GM12873 (cell line): ENCODE data around the gene CDH13.

Source experiments
- CTCF ChIP-seq: IDR thresholded peaks from 2 replicates; pipeline ENCODE4 v1.5.1; 2012; ENCODE audit warnings: low read depth, mild to moderate bottlenecking, moderate library complexity, low read length, control low read depth; ENCODE audit not compliant: insufficient read depth; ENCODE audit errors: missing control alignments

CDH13 gene

GRCh38 chr16:83113317-83113716 lies 486.5 kb downstream of the CDH13 start:
- peak; percentile 42 for TF ChIP-seq CTCF

DNA sequence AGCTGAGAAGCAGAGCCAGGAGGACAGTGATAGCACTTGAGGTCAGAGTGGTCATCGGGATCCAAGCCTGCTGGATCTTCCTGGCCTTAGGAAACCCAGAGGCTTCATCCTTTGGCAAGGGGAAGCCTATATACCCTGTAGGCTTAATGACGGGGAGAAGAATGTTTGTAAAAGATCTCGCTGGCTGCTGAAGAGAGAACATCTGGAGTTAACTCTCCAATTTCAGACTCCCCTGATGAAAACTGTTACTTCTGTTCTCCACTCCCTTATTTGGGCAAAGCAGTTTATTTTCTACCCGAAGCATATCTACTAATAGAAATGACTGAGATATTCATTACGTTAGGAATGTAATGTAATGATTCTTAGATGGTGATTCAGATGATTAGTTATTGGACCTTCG lies 487.0 kb downstream of the CDH13 start:
- no peak for TF ChIP-seq CTCF

DNA sequence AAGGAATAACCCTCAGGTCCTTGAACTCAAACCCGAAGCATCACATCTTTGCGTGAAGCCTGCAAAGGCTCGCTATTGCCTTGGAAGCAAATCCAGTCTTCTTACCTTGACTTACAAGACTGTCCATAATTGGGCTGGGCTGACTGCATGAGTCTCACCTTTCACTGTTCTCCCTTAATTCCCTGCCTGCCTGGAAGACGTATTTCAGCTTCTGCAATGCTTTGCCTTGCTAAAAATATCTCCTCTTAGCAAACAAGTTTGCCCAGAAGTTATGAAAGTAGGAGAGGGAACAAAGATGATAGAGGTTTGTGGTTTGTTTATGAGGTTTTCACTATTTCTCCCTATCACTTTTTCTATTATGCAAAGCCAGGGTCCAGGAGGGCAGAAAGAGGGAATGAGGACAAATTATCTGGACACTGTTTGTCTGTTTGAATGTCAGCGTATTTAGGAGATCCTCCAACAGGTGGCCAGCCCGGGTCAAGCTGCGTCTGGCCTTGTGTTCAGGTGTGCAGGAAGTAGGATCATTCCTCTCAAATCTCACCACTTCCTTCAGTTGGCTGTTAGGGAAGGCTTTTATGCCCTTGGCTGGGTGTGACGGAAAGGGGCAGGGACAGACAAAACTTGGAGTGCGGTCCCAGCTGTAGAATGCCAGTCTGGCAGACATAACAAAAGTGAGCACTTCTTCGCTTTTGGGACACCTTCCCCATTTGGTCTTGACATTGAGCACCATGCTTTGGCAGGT lies 488.9 kb downstream of the CDH13 start:
- TF ChIP-seq CTCF = no peak

- no peak for TF ChIP-seq CTCF
Observed at GRCh38 chr16:83116274-83116892, 489.6 kb downstream of the CDH13 start.

DNA sequence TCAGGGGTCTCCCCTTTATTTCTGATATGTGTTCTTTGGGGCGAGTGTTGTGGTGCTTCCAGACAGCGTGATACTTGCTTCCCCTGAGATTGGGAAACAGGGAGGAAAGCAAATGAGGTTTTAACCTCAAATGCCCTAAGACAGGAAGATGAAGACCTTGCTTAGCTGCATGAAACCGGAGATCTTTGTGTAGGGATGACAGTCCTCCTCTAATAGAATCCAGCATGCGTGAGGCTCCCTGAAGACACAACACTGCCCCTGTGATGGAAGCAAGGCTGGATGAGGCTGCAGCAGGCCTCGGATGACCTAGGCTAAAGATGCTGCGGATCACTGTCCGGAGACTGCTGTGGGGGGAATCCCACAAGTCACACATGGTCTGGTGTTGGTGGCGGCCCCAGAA lies 491.0 kb downstream of the CDH13 start:
- no peak for TF ChIP-seq CTCF

GRCh38 chr16:83118365-83118764 lies 491.6 kb downstream of the CDH13 start:
- no peak for TF ChIP-seq CTCF

DNA sequence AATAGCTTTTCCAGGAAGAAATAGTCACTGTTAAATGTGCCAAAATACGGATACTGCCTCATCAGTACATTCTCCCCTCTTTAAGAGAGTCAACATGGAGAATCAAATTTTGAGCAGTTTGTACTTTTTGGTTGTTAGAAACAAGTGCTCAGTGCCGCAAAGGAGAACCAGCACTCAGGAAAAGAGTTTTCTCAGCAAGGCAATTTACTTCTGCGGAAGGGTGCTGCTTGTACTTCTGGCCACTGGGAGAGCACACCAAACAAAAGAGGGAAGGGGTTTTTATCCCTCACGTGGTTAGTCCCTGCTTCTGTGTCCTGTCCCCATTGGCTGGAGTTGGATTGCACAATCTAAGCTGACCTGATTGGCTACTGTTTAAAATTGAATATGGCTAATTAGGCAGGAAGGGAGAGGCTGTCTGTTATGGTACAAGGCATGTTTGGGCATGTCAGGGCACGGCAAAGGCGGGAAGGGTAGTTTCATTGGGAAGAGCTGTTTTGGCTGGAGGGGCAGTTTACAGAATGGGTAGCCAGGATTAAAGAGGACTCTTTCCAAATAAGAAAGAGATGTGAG lies 499.3 kb downstream of the CDH13 start:
- no peak for TF ChIP-seq CTCF
